Liver (tissue), 9 donors: ENCODE measurements around the gene HES3. TPM values are rescaled to one million over a fixed set of nuclear protein-coding genes. Genes with fewer than 3 reads are reported as not detected.

Experiments
- DNase-seq: peaks from one replicate; pipeline ENCODE4 v3.0.0-alpha.2; 2017; ENCODE audit warnings: low spot score
- H3K27ac ChIP-seq, 2 donors: one replicate each; pipeline ENCODE4 v1.7.0; 2013; ENCODE audit warnings: inconsistent platforms in 2 of 2, low read length in 2 of 2, control low read depth in 1 of 2, low read depth in 1 of 2, mild to moderate bottlenecking in 1 of 2
- H3K27me3 ChIP-seq, 4 donors: one replicate each; pipeline versions ENCODE4 v1.6.1 to v1.7.0; 2013; ENCODE audit warnings: low read length in 3 of 4, inconsistent platforms in 1 of 4, mild to moderate bottlenecking in 1 of 4, moderate library complexity in 1 of 4; ENCODE audit not compliant: control insufficient read depth in 4 of 4, insufficient read depth in 4 of 4
- H3K36me3 ChIP-seq, 4 donors: one replicate each; pipeline versions ENCODE4 v1.6.1 to v1.7.0; 2013; ENCODE audit warnings: low read length in 3 of 4, mild to moderate bottlenecking in 3 of 4, low read depth in 1 of 4, moderate library complexity in 1 of 4; ENCODE audit not compliant: control insufficient read depth in 4 of 4, insufficient read depth in 3 of 4
- H3K4me1 ChIP-seq, 4 donors: one replicate each; pipeline versions ENCODE4 v1.6.1 to v1.7.0; 2013; ENCODE audit warnings: low read length in 3 of 4, mild to moderate bottlenecking in 3 of 4, moderate library complexity in 1 of 4; ENCODE audit not compliant: control insufficient read depth in 4 of 4, insufficient read depth in 4 of 4
- H3K4me3 ChIP-seq, 3 donors: one replicate each; pipeline versions ENCODE4 v1.6.1 to v1.7.0; 2013; ENCODE audit warnings: low read length in 3 of 3, control low read depth in 1 of 3, low read depth in 1 of 3, mild to moderate bottlenecking in 1 of 3
- H3K9ac ChIP-seq, 2 donors: one replicate each; pipeline ENCODE4 v1.7.0; 2013; ENCODE audit warnings: low read length in 2 of 2, mild to moderate bottlenecking in 2 of 2, moderate library complexity in 2 of 2, control low read depth in 1 of 2, low read depth in 1 of 2
- H3K9me3 ChIP-seq, 4 donors: one replicate each; pipeline versions ENCODE4 v1.6.1 to v1.7.0; 2013; ENCODE audit warnings: low read length in 3 of 4; ENCODE audit not compliant: control insufficient read depth in 4 of 4
- EGR1 ChIP-seq, 2 donors: IDR thresholded peaks; 2 replicates each; pipeline ENCODE4 v1.6.1; 2016 to 2018; ENCODE audit warnings: antibody characterized with exemption in 2 of 2, low read depth in 2 of 2
- FOXA1 ChIP-seq: IDR thresholded peaks from 2 replicates; pipeline ENCODE4 v1.6.1; 2016; ENCODE audit warnings: antibody characterized with exemption
- FOXA2 ChIP-seq: IDR thresholded peaks from 2 replicates; pipeline ENCODE4 v1.6.1; 2016; ENCODE audit warnings: antibody characterized with exemption
- GABPA ChIP-seq, 2 donors: IDR thresholded peaks in 1 of 2; conservative IDR thresholded peaks in 1 of 2; 2 replicates each; pipeline ENCODE4 v1.6.1; 2016; ENCODE audit warnings: antibody characterized with exemption in 2 of 2, mild to moderate bottlenecking in 1 of 2, moderate library complexity in 1 of 2
- HNF4A ChIP-seq, 2 donors: conservative IDR thresholded peaks; 2 replicates each; pipeline ENCODE4 v1.6.1; 2016; ENCODE audit warnings: antibody characterized with exemption in 2 of 2, mild to moderate bottlenecking in 2 of 2
- JUND ChIP-seq, 2 donors: IDR thresholded peaks; 2 replicates each; pipeline ENCODE4 v1.6.1; 2016; ENCODE audit warnings: antibody characterized with exemption in 2 of 2
- NR2F2 ChIP-seq: IDR thresholded peaks from 2 replicates; pipeline ENCODE4 v1.6.1; 2016; ENCODE audit warnings: antibody characterized with exemption
- RAD21 ChIP-seq, 2 donors: IDR thresholded peaks; 2 replicates each; pipeline ENCODE4 v1.6.1; 2016; ENCODE audit warnings: antibody characterized with exemption in 2 of 2, mild to moderate bottlenecking in 2 of 2
- RXRA ChIP-seq, 2 donors: IDR thresholded peaks; 2 replicates each; pipeline ENCODE4 v1.6.1; 2017 to 2018; ENCODE audit warnings: antibody characterized with exemption in 2 of 2, mild to moderate bottlenecking in 1 of 2
- SP1 ChIP-seq: IDR thresholded peaks from 2 replicates; pipeline ENCODE4 v1.6.1; 2018; ENCODE audit warnings: antibody characterized with exemption, mild to moderate bottlenecking
- TAF1 ChIP-seq: conservative IDR thresholded peaks from 2 replicates; pipeline ENCODE4 v1.6.1; 2016; ENCODE audit warnings: antibody characterized with exemption, mild to moderate bottlenecking
- YY1 ChIP-seq: IDR thresholded peaks from 2 replicates; pipeline ENCODE4 v1.6.1; 2016; ENCODE audit warnings: antibody characterized with exemption, mild to moderate bottlenecking
- WGBS: extraction: QIAGEN DNeasy Blood & Tissue Kit; methylation state at CpG from one replicate; pipeline ENCODE4 v1.1.7; 2013; 5-methylcytosine and 5-hydroxymethylcytosine counted together
- polyA plus RNA-seq, 2 donors: library from polyadenylated mRNA; stranded (reverse) in 1 of 2; unstranded in 1 of 2; fragments of 200-250 nt in 1 of 2; fragments of >200 nt in 1 of 2; fragmentation: Nextera tagmentation in 1 of 2; extraction: Ambion mirVana in 1 of 2; gene quantifications; one replicate each; pipeline versions ENCODE4 v1.2.1 to v1.2.3, GENCODE V29; 2013 to 2015
- total RNA-seq, 2 donors: library from RNA; depleted of rRNA; stranded (reverse); fragments of >200 nt; gene quantifications; one replicate each; pipeline ENCODE4 v1.2.3, GENCODE V29; 2014
- TF ChIP-seq, protein P1 (sequence below): IDR thresholded peaks from 2 replicates; pipeline ENCODE4 v1.6.1; 2016; ENCODE audit warnings: antibody characterized with exemption
- TF ChIP-seq, protein P2 (sequence below): IDR thresholded peaks from 2 replicates; pipeline ENCODE4 v1.6.1; 2016; ENCODE audit warnings: antibody characterized with exemption, mild to moderate bottlenecking
- TF ChIP-seq, protein P3 (sequence below): IDR thresholded peaks from 2 replicates; pipeline ENCODE4 v1.6.1; 2016; ENCODE audit warnings: antibody characterized with exemption
- TF ChIP-seq, protein P4 (sequence below): fragments of 150-350 bp; IDR thresholded peaks from 2 replicates; pipeline ENCODE4 v1.5.1; 2017; ENCODE audit warnings: improper control_type of control experiment, low read depth, low read length; ENCODE audit not compliant: missing input control
- TF ChIP-seq, protein P5 (sequence below): IDR thresholded peaks from 2 replicates; pipeline ENCODE4 v1.6.1; 2016; ENCODE audit warnings: antibody characterized with exemption
- donor health status: healthy.
- donor health status: healthy.
- donor health status: healthy.
- donor health status: healthy.
- donor health status: healthy.

The HES3 gene
- total and polyA plus RNA-seq, 4 donors, result not detected

DNA sequence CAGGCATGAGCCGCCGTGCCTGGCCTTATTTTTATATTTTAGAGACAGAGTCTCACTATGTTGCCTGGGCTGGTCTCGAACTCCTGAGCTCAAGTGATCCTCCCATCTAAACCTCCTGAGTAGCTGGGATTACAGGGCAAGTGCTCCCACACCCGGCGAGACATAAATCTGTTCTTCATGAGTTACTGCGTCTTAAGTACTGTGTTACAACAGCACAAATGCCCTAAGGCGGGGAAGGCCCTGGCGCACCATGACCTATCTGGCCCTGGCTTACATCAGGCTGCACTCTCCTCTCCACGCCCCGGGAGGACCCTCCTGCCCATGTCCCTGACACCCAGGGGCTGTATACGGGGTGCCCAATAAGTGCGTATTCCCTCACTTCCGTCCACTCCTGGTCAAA is 12.7 kb downstream of the HES3 start:
- TF ChIP-seq RAD21 (IDR thresholded peaks at IDR 0.05), result no peak
- no peak for TF ChIP-seq YY1
- TF ChIP-seq HNF4A (conservative IDR thresholded peaks at IDR 0.05), result no peak
- no peak for TF ChIP-seq FOXA1
- TF ChIP-seq, protein P1, sequence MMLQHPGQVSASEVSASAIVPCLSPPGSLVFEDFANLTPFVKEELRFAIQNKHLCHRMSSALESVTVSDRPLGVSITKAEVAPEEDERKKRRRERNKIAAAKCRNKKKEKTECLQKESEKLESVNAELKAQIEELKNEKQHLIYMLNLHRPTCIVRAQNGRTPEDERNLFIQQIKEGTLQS, result no peak
- TF ChIP-seq SP1, result no peak
- TF ChIP-seq GABPA (IDR thresholded peaks at IDR 0.05 in 1 of 2, conservative IDR thresholded peaks at IDR 0.05 in 1 of 2), result no peak
- TF ChIP-seq TAF1, result no peak
- TF ChIP-seq, protein P2, sequence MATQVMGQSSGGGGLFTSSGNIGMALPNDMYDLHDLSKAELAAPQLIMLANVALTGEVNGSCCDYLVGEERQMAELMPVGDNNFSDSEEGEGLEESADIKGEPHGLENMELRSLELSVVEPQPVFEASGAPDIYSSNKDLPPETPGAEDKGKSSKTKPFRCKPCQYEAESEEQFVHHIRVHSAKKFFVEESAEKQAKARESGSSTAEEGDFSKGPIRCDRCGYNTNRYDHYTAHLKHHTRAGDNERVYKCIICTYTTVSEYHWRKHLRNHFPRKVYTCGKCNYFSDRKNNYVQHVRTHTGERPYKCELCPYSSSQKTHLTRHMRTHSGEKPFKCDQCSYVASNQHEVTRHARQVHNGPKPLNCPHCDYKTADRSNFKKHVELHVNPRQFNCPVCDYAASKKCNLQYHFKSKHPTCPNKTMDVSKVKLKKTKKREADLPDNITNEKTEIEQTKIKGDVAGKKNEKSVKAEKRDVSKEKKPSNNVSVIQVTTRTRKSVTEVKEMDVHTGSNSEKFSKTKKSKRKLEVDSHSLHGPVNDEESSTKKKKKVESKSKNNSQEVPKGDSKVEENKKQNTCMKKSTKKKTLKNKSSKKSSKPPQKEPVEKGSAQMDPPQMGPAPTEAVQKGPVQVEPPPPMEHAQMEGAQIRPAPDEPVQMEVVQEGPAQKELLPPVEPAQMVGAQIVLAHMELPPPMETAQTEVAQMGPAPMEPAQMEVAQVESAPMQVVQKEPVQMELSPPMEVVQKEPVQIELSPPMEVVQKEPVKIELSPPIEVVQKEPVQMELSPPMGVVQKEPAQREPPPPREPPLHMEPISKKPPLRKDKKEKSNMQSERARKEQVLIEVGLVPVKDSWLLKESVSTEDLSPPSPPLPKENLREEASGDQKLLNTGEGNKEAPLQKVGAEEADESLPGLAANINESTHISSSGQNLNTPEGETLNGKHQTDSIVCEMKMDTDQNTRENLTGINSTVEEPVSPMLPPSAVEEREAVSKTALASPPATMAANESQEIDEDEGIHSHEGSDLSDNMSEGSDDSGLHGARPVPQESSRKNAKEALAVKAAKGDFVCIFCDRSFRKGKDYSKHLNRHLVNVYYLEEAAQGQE, result no peak
- TF ChIP-seq FOXA2, result no peak
- no peak for TF ChIP-seq EGR1 (IDR thresholded peaks at IDR 0.05; ENCODE audit: low read depth in 2 of 2)
- no peak for TF ChIP-seq JUND (IDR thresholded peaks at IDR 0.05)
- TF ChIP-seq NR2F2, result no peak
- no peak for TF ChIP-seq RXRA (IDR thresholded peaks at IDR 0.05)
- TF ChIP-seq, protein P3, sequence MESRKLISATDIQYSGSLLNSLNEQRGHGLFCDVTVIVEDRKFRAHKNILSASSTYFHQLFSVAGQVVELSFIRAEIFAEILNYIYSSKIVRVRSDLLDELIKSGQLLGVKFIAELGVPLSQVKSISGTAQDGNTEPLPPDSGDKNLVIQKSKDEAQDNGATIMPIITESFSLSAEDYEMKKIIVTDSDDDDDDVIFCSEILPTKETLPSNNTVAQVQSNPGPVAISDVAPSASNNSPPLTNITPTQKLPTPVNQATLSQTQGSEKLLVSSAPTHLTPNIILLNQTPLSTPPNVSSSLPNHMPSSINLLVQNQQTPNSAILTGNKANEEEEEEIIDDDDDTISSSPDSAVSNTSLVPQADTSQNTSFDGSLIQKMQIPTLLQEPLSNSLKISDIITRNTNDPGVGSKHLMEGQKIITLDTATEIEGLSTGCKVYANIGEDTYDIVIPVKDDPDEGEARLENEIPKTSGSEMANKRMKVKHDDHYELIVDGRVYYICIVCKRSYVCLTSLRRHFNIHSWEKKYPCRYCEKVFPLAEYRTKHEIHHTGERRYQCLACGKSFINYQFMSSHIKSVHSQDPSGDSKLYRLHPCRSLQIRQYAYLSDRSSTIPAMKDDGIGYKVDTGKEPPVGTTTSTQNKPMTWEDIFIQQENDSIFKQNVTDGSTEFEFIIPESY, result no peak
- TF ChIP-seq, protein P4, sequence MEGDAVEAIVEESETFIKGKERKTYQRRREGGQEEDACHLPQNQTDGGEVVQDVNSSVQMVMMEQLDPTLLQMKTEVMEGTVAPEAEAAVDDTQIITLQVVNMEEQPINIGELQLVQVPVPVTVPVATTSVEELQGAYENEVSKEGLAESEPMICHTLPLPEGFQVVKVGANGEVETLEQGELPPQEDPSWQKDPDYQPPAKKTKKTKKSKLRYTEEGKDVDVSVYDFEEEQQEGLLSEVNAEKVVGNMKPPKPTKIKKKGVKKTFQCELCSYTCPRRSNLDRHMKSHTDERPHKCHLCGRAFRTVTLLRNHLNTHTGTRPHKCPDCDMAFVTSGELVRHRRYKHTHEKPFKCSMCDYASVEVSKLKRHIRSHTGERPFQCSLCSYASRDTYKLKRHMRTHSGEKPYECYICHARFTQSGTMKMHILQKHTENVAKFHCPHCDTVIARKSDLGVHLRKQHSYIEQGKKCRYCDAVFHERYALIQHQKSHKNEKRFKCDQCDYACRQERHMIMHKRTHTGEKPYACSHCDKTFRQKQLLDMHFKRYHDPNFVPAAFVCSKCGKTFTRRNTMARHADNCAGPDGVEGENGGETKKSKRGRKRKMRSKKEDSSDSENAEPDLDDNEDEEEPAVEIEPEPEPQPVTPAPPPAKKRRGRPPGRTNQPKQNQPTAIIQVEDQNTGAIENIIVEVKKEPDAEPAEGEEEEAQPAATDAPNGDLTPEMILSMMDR, result no peak
- TF ChIP-seq, protein P5, sequence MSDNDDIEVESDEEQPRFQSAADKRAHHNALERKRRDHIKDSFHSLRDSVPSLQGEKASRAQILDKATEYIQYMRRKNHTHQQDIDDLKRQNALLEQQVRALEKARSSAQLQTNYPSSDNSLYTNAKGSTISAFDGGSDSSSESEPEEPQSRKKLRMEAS, result no peak
- Histone ChIP-seq H3K27me3 (no peaks in the 10 kb centered on the region), H3K4me1 (peaks cover 11 to 24% (median 19%) of the 10 kb centered on the region in 4 donors), H3K9ac (no peak overlapping the region), H3K27ac (no peak overlapping the region), H3K36me3 (no peaks in the 10 kb centered on the region), H3K4me3 (no peak overlapping the region), H3K9me3 (no peaks in the 10 kb centered on the region)
- no peak for DNase-seq
- 92% methylated on average over 13 of the region's 13 CpGs for WGBS
